Brain pericyte (primary cell): ENCODE measurements around the gene GPR62.

Experiments used
- DNase-seq: peaks from one replicate; pipeline ENCODE4 v3.0.0-alpha.2; 2012; ENCODE audit warnings: low read depth, low spot score

The GPR62 gene

GRCh38 chr3:51955893-51956770 lies 951 bp downstream of the GPR62 start:
- DNase-seq = no peak

- DNase-seq = no peak
These were observed 2.5 kb downstream of the GPR62 start for GRCh38 chr3:51957520-51958205.

GRCh38 chr3:51958603-51959521 lies 3.7 kb downstream of the GPR62 start:
- DNase-seq = no peak

GRCh38 chr3:51959651-51960050 lies 4.5 kb downstream of the GPR62 start:
- DNase-seq = no peak

GRCh38 chr3:51960386-51960785 lies 5.2 kb downstream of the GPR62 start:
- no peak for DNase-seq

GRCh38 chr3:51961011-51961410 lies 5.8 kb downstream of the GPR62 start:
- DNase-seq = no peak

- no peak for DNase-seq
These were observed 6.7 kb downstream of the GPR62 start for GRCh38 chr3:51961602-51962569.

GRCh38 chr3:51962854-51963530 lies 7.8 kb downstream of the GPR62 start:
- DNase-seq = no peak

- DNase-seq = no peak
These were observed 8.8 kb downstream of the GPR62 start for GRCh38 chr3:51963951-51964451.

- DNase-seq = no peak
These were observed 9.3 kb downstream of the GPR62 start for GRCh38 chr3:51964521-51964920.

- DNase-seq = no peak
These were observed 10.8 kb downstream of the GPR62 start for GRCh38 chr3:51966016-51966415.

GRCh38 chr3:51966486-51966885 lies 11.3 kb downstream of the GPR62 start:
- DNase-seq = no peak

GRCh38 chr3:51966922-51967383 lies 11.8 kb downstream of the GPR62 start:
- no peak for DNase-seq

- no peak for DNase-seq
These were observed 12.4 kb downstream of the GPR62 start, which contains the start of gene PCBP4 for GRCh38 chr3:51967384-51968169. PCBP4 (minus strand) TSS chr3:51967454; CDS start chr3:51961240, 6,214 bp downstream.

GRCh38 chr3:51968170-51968775 lies 13.1 kb downstream of the GPR62 start:
- DNase-seq = no peak

- no peak for DNase-seq
These were observed 13.9 kb downstream of the GPR62 start for GRCh38 chr3:51968883-51969678.

GRCh38 chr3:51969841-51970240 lies 14.7 kb downstream of the GPR62 start:
- DNase-seq = no peak
